OCI-LY7 (cell line): ENCODE results near the gene CCDC60. TPM values are rescaled to one million over a fixed set of nuclear protein-coding genes. Genes with fewer than 3 reads are reported as not detected.

Experiments used
- BruUV-seq: library from RNA; stranded (reverse); fragments of 400-500 nt; replicated peaks from 2 replicates; lab custom pipeline; 2021; lab: Mats Ljungman, UMichigan
- CTCF ChIA-PET: fragments of 300-600 bp; sonication (Branson Sonifier 250); formaldehyde crosslinking; loops from one replicate; lab custom pipeline; 2022; ENCODE audit warnings: antibody characterized with exemption; ENCODE audit not compliant: unreplicated experiment; lab: Charles Lee
- POLR2A ChIA-PET: fragments of 300-600 bp; sonication (Branson Sonifier 250); formaldehyde crosslinking; loops from one replicate; lab custom pipeline; 2022; ENCODE audit warnings: antibody characterized with exemption; lab: Charles Lee
- DNase-seq: peaks from one replicate; pipeline ENCODE4 v3.0.0-alpha.2; 2015; ENCODE audit warnings: low spot score
- H2AFZ ChIP-seq: fragments of 200-600 bp; sonication (generic), shearing (Covaris generic); 2 replicates; pipeline ENCODE4 v1.6.1; 2014; ENCODE audit warnings: mild to moderate bottlenecking, antibody characterized with exemption, low read length, moderate library complexity
- H3K27ac ChIP-seq: fragments of 200-600 bp; sonication (generic); 2 replicates; pipeline ENCODE4 v1.5.1; 2014; ENCODE audit warnings: mixed run types, low read depth, mild to moderate bottlenecking, moderate library complexity, low read length, inconsistent platforms; ENCODE audit not compliant: poor library complexity, severe bottlenecking
- H3K36me3 ChIP-seq: fragments of 200-600 bp; sonication (generic); 2 replicates; pipeline ENCODE4 v1.6.1; 2014; ENCODE audit warnings: mild to moderate bottlenecking, antibody characterized with exemption, low read length, moderate library complexity, mixed read lengths; ENCODE audit not compliant: insufficient read depth
- H3K4me1 ChIP-seq: fragments of 200-600 bp; sonication (generic); 2 replicates; pipeline ENCODE4 v1.5.1; 2014; ENCODE audit warnings: mild to moderate bottlenecking, low read length; ENCODE audit not compliant: insufficient read depth, poor library complexity, severe bottlenecking
- H3K4me2 ChIP-seq: fragments of 200-600 bp; sonication (generic); 2 replicates; pipeline ENCODE4 v1.6.1; 2014; ENCODE audit warnings: mild to moderate bottlenecking, low read length
- H3K4me3 ChIP-seq: fragments of 200-600 bp; sonication (generic); 2 replicates; pipeline ENCODE4 v1.5.1; 2014; ENCODE audit warnings: mild to moderate bottlenecking, low read depth, low read length; ENCODE audit not compliant: poor library complexity, severe bottlenecking
- H3K79me2 ChIP-seq: fragments of 200-600 bp; sonication (generic); 2 replicates; pipeline ENCODE4 v1.6.1; 2016; ENCODE audit warnings: low read depth, mild to moderate bottlenecking, low read length, moderate library complexity, mixed read lengths; ENCODE audit not compliant: insufficient read depth
- H3K9me2 ChIP-seq: fragments of 200-600 bp; sonication (generic); 2 replicates; pipeline ENCODE4 v1.6.1; 2016; ENCODE audit warnings: mild to moderate bottlenecking, low read length, mixed read lengths; ENCODE audit not compliant: insufficient read depth
- H3K9me3 ChIP-seq: fragments of 200-600 bp; sonication (generic); 2 replicates; pipeline ENCODE4 v1.6.1; 2014; ENCODE audit warnings: mild to moderate bottlenecking, mixed run types, low read length, mixed read lengths
- H4K20me1 ChIP-seq: fragments of 200-600 bp; sonication (generic); 2 replicates; pipeline ENCODE4 v1.6.1; 2014; ENCODE audit warnings: mild to moderate bottlenecking, antibody characterized with exemption, low read length, moderate library complexity, mixed read lengths; ENCODE audit not compliant: insufficient read depth
- CTCF ChIP-seq: fragments of 200-600 bp; sonication (generic); conservative IDR thresholded peaks from 2 replicates; pipeline ENCODE4 v1.5.1; 2014; ENCODE audit warnings: mild to moderate bottlenecking, antibody characterized with exemption, low read length, moderate library complexity, mixed read lengths
- EZH2phosphoT487 ChIP-seq: fragments of 200-600 bp; sonication (generic); IDR thresholded peaks from 2 replicates; pipeline ENCODE4 v1.6.1; 2018; ENCODE audit warnings: low read depth, borderline replicate concordance, mild to moderate bottlenecking, mixed run types, antibody characterized with exemption, low read length, moderate library complexity, mixed read lengths
- intact Hi-C: fragments of 100-400 bp; cut with micrococcal nuclease; formaldehyde crosslinking; loops from one replicate; pipeline ENCODE4 v1.10.0; 2022; ENCODE audit not compliant: unreplicated experiment
- total RNA-seq, 2 experiments: library from RNA; depleted of rRNA in 1 of 2; stranded (reverse); fragments of >200 nt in 1 of 2; shearing (Covaris generic) in 1 of 2; gene quantifications; 2 replicates each; pipeline ENCODE4 v1.2.3, GENCODE V29; 2014 to 2022

CCDC60 gene
- total RNA-seq, 2 experiments from 2014 or later, result not detected

- H3K9me2 ChIP-seq, result no peaks in the 10 kb centered on the region
- H4K20me1 ChIP-seq, result no peaks in the 10 kb centered on the region
- H3K4me3 ChIP-seq, result no peak overlapping the region
- POLR2A ChIA-PET, result interaction anchor here (0.5 kb wide), 1 partner anchor 1144 kb away, joined by 4 read pairs; no protein-coding TSS in a partner anchor
- CTCF ChIA-PET, result no interaction called here
- H3K4me1 ChIP-seq, result no peaks in the 10 kb centered on the region
- no peak overlapping the region for H3K27ac ChIP-seq
- DNase-seq, result no peak
- no peak overlapping the region for H3K4me2 ChIP-seq
- no peaks in the 10 kb centered on the region for H3K79me2 ChIP-seq
- no peaks in the 10 kb centered on the region for H3K9me3 ChIP-seq
- H3K36me3 ChIP-seq, result no peaks in the 10 kb centered on the region
- intact Hi-C loops, result no loop called here
- no peak overlapping the region for H2AFZ ChIP-seq
- no peak for TF ChIP-seq EZH2phosphoT487
- TF ChIP-seq CTCF, result no peak
- BruUV-seq, result no TSS peak
These were observed 128.8 kb downstream of the CCDC60 start for GRCh38 chr12:119463211-119463926.

DNA sequence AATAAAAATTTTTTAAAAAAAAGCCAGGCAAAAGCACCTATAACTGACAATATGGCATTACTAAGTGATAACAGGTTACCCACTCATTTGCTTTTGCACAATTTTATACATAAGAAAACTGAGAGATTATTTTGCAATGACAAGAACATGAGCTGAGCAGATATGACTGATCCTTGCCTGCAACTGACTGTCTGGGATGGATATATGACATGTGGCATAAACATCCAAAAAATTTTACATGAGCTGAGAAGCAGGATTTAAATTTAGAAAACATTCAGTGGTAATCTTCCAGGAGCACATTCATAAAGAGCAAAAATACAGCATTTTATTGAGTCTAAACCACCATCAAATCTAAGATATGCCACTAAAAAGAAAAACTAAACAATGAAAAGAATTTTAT, 133.8 kb downstream of the CCDC60 start:
- BruUV-seq, result no TSS peak
- POLR2A ChIA-PET, result no interaction called here

More for the DNA sequence above, 133.8 kb downstream of the CCDC60 start:
- no peak overlapping the region for H3K27ac ChIP-seq
- no peaks in the 10 kb centered on the region for H3K79me2 ChIP-seq
- DNase-seq, result no peak
- H3K4me2 ChIP-seq, result no peak overlapping the region
- H3K36me3 ChIP-seq, result no peaks in the 10 kb centered on the region
- no peaks in the 10 kb centered on the region for H4K20me1 ChIP-seq
- no peak overlapping the region for H2AFZ ChIP-seq
- no peak for TF ChIP-seq EZH2phosphoT487
- no peak for TF ChIP-seq CTCF
- intact Hi-C loops, result no loop called here
- H3K9me2 ChIP-seq, result no peaks in the 10 kb centered on the region
- CTCF ChIA-PET, result no interaction called here
- no peak overlapping the region for H3K4me3 ChIP-seq
- H3K9me3 ChIP-seq, result no peaks in the 10 kb centered on the region
- H3K4me1 ChIP-seq, result no peaks in the 10 kb centered on the region
